ENCODE results near the gene TRMT112.
"Not testable (repeated sequence)": the region's sequence is repeated elsewhere in the genome, so short reads cannot be mapped to it uniquely, and the experiment has no call there.

Gene TRMT112

GRCh38 chr11:64316672-64317324 lies 561 bp downstream of the TRMT112 start:
- no peak for TF ChIP-seq CTCF (IDR thresholded peaks at IDR 0.05; ENCODE audit: insufficient read depth, low read length, missing control alignments)
- peak overlapping the region; percentile 96 for H3K4me3 ChIP-seq (ENCODE audit: low read depth, low read length)
- DNase-seq (ENCODE audit: low read depth, low spot score): no peak
- CTCF ChIA-PET: interaction anchor here (0.9 to 10.4 kb wide), 8 partner anchors 12 to 168 kb away, joined by 3 to 111 read pairs (median 11); partner anchors contain the start of genes CATSPERZ and ESRRA
- POLR2A ChIA-PET: interaction anchor here (0.9 to 1.6 kb wide), 7 partner anchors 11 to 109 kb away, joined by 3 to 12 read pairs (median 4); partner anchors contain the start of genes ESRRA and PPP1R14B

DNA sequence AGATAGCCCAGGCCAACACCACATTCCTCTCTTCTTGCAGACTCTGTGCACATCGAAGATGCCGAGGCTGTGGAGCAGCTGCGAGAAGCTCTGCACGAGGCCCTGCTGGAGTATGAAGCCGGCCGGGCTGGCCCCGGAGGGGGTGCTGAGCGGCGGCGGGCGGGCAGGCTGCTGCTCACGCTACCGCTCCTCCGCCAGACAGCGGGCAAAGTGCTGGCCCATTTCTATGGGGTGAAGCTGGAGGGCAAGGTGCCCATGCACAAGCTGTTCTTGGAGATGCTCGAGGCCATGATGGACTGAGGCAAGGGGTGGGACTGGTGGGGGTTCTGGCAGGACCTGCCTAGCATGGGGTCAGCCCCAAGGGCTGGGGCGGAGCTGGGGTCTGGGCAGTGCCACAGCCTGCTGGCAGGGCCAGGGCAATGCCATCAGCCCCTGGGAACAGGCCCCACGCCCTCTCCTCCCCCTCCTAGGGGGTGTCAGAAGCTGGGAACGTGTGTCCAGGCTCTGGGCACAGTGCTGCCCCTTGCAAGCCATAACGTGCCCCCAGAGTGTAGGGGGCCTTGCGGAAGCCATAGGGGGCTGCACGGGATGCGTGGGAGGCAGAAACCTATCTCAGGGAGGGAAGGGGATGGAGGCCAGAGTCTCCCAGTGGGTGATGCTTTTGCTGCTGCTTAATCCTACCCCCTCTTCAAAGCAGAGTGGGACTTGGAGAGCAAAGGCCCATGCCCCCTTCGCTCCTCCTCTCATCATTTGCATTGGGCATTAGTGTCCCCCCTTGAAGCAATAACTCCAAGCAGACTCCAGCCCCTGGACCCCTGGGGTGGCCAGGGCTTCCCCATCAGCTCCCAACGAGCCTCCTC lies 1.5 kb downstream of the TRMT112 start:
- DNase-seq (ENCODE audit: low read depth, low spot score); POLR2A ChIA-PET: not testable (repeated sequence)
- H3K4me3 ChIP-seq (ENCODE audit: low read depth, low read length): peak overlapping the region; percentile 96
- CTCF ChIA-PET: interaction anchor here (2.0 to 10.4 kb wide), 4 partner anchors 12 to 38 kb away, joined by 14 to 111 read pairs (median 34); partner anchors contain the start of genes CATSPERZ and ESRRA

- no peak for DNase-seq (ENCODE audit: low read depth, low spot score)
- POLR2A ChIA-PET: interaction anchor here (0.8 kb wide), 1 partner anchor 69 kb away, joined by 3 read pairs; no protein-coding TSS in a partner anchor
- no peak for TF ChIP-seq CTCF (IDR thresholded peaks at IDR 0.05; ENCODE audit: insufficient read depth, low read length, missing control alignments)
- H3K4me3 ChIP-seq (ENCODE audit: low read depth, low read length): no peak overlapping the region
- CTCF ChIA-PET: interaction anchor here (4.2 to 10.4 kb wide), 2 partner anchors 11 to 39 kb away, joined by 48 to 111 read pairs; partner anchors contain the start of genes CATSPERZ and ESRRA
These were observed 2.4 kb downstream of the TRMT112 start for GRCh38 chr11:64314805-64315561.

DNA sequence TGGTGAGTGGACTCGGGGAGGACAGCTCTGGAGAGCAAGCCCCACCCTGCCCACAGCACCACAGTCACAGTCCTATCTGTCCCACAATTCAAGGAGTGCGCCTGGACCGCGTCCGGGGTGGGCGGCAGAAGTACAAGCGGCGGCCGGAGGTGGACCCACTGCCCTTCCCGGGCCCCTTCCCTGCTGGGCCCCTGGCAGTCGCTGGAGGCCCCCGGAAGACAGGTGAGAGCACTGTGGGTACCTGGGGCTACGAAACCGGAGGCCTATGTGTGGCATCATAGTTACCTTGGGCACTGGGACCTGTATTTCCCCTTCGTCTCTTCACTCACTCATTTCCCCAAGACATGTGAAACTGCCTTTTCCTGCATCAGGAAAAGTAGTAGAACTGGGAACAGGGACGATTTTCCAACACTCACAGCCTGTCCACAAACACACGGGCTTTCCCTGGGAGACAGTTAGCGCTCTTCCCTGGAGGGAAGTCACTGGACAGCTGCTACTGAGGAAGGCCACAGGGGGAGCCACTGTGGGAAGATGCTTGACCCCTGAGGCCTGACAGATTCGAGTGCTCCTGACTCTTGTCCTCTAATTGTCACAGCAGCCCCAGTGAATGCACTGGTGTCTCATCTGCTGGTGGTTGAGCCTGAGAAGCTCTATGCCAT lies 3.1 kb downstream of the TRMT112 start:
- ChIA-PET POLR2A (interaction anchor here (0.8 kb wide), 1 partner anchor 68 kb away, joined by 3 read pairs; no protein-coding TSS in a partner anchor), CTCF (interaction anchor here (1.8 to 10.4 kb wide), 2 partner anchors 10 to 41 kb away, joined by 8 to 111 read pairs; partner anchors contain the start of genes CATSPERZ and ESRRA)
- DNase-seq (ENCODE audit: low read depth, low spot score): no peak
- TF ChIP-seq CTCF (IDR thresholded peaks at IDR 0.05; ENCODE audit: insufficient read depth, low read length, missing control alignments): no peak
- H3K4me3 ChIP-seq (ENCODE audit: low read depth, low read length): no peak overlapping the region

DNA sequence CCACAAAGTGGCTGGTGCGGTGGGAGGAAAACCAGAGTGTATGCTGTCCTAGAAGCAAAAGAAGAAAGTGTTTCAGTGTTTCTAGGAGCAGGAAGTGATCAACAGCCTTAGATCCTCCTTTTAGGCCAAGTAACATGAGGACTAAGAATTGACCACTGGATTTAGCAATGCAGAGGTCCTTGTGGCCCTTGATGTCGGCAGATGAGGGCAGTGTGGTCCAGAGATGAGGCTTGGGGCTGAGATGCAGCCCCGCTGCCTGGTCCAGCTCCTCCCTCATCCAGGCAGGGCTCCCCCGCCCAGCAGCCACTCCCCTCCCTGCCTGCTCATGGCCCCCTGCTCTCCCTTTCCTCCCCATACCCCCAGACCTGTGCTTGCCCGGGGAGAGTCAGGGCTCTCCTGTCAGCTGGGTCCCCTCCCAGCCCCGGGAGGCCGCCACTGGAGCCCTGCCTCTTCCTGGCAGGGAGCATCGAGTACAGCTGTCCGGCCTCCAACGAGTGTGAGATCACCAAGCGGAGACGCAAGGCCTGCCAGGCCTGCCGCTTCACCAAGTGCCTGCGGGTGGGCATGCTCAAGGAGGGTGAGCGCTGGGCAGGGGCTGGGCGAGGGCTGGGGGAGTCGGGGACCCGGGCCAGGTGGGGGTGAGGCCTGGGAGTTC lies 3.7 kb downstream of the TRMT112 start:
- ChIA-PET CTCF (interaction anchor here (1.8 to 10.4 kb wide), 2 partner anchors 9 to 42 kb away, joined by 8 to 111 read pairs; partner anchors contain the start of genes CATSPERZ and ESRRA), POLR2A (no interaction called here)
- H3K4me3 ChIP-seq (ENCODE audit: low read depth, low read length): no peak overlapping the region
- no peak for DNase-seq (ENCODE audit: low read depth, low spot score)
- TF ChIP-seq CTCF (IDR thresholded peaks at IDR 0.05; ENCODE audit: insufficient read depth, low read length, missing control alignments): no peak
